DMS53 (cell line): ENCODE data around the gene CST7.

ENCODE experiments used
- DNase-seq: peaks from one replicate; lab custom pipeline; 2025; lab: John Stamatoyannopoulos, UW

Gene CST7

DNA sequence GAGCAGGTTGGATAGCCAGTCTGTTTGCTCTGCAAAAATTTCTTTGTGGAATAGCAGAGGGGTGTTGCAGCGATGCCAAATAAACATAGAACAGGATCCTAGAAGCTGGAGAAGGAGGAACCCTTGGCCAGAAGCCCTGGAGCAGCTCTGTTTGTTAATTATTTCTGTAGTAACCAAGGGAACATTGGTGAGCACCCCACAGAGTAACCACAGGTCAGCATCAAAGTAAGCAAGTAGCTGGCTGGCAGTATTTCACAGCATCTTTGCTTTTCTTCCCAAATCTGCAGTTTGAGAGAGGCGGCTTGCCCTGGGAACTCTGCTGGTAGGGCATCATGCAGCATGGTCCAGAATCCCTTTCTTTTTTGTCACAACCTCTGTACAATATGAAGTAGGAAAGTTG lies 56.2 kb downstream of the CST7 start:
- no peak for DNase-seq

DNA sequence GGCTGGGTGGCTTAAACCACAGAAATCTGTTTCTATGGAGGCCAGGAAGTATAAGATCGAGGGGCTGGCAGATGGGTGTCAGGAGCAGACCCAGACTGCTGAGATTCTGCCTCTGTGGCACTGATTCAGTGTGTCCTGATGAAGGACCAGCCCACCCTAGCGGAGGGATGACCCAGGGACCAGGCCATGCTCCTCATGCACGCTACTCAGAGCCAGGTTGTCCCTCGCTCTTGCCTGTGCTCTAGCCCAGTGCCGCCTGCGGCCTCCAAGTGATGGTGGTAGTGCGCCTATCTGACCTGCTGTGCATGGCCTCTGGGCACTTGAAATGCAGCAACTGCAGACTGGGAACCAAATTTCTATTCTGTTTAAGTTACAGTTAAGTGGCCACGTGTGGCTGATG lies 56.6 kb downstream of the CST7 start:
- no peak for DNase-seq

DNA sequence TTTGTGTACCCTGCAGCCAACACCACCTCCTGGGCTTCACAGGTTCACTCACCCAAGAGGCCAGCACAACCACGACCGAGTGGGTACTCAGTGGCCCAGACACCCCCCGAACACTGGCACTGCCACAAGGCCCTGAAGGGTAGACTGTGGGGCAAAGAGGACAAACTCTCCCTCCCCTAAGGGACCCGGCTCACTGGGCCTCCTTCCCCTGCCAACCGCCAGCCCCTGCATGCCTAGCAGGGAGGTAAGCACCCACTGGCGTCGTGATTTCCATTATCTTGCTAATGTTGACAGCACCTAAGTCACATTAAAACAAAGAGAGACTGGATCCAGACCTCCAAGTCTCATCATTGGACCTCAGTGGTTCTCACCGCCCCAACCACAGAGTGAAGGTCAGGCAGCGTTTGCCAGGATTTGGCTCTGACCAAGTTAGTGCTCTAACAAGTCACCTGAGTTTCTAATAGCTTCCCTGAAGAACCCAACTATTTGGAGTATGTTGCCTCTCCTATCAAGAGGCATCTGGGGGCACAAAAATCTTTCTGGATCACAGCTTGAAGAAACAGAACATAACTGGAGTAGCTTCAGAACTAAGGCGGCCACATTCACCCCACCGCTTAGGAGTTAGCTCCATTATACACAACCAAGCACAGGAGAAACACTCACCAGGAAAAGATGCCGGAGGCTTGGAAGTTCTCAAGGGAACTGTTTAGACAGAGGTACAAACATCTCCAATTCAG lies 57.5 kb downstream of the CST7 start:
- DNase-seq = no peak

DNA sequence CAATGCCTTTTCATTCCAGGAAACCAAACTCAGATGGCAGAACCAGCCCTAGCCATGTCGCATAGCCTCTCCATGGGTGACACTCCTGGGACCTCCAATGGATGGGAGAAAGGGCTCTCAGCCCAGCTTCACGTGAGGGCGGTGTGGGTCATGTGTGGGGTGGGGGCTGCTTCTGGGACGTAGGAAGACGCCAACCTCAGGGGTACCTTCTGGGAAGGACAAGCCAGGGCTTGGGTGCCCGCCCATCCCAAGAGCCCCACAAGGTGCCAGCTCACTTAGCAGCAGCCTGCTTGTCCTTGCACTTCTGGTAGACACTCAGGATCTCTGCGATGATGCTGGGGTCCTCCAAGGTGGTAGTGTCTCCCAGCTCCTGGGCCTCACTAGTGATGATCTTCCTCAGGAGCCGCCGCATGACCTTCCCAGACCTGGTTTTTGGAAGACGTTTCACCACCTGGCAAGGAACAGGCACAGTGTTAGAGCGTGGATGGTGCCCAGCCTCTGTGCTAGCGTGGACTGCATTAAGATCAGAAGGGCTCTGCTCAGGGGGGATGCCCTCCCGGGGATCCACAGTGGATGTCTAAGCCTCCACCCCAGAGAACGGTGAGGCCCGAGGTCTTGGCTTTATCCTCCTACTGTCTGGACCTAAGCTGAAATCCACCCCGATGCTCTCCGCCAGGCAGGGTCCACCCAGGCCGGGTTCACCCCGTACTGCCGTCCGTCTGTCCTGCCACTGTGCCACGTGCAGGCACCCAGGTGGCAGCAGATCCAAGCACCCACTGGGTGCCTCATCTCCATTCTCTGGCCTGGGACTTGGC lies 58.6 kb downstream of the CST7 start:
- no peak for DNase-seq

DNA sequence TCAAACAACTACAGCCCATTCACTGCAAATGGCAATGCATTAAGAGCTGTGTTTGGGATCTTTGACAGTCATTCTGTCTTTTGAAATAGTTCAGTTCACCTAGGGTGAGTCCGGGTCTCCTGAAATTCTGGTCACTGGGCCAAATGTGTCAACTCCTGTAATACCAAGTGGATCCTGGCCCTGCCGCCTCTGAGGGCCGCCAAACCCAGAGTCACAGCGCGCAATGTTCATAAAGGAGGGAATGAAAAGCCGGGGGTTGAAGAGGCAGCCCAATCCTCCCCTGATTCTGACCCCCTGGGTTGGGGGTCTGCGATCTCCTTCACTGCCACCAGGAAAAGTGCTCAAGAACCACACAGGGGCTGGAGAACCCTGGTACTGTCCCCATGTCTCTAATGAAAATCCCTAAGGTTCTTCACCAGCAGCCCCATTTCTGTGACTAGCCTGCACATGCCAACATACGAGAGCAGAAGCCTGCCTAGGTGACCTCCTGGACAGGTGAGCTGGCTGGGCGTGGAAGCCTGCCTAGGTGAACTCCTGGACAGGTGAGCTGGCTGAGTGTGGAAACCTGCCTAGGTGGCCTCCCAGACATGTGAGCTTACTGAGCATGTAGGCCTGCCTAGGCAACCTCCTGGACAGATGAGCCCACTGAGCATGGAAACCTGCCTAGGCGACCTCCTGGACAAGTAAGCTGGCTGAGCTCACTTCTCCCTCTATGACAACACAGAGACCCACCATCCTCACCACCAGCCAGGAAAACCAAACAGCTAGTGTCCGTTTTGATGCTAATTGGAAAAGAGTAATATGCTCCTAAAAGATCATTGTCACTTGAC lies 59.5 kb downstream of the CST7 start:
- DNase-seq = no peak
